Measurements from ENCODE around the gene DYSF.

Gene DYSF

GRCh38 chr2:71605173-71605641 is 151.8 kb downstream of the DYSF start:
- no peak for DNase-seq

- no peak for DNase-seq
Observed at GRCh38 chr2:71605781-71606241, 152.4 kb downstream of the DYSF start.

GRCh38 chr2:71606244-71606643 is 152.9 kb downstream of the DYSF start:
- DNase-seq: no peak

GRCh38 chr2:71607151-71607889 is 154.0 kb downstream of the DYSF start:
- DNase-seq: no peak

- DNase-seq: no peak
Observed at GRCh38 chr2:71608034-71608433, 154.7 kb downstream of the DYSF start.

GRCh38 chr2:71608441-71608840 is 155.1 kb downstream of the DYSF start:
- no peak for DNase-seq

GRCh38 chr2:71609029-71609428 is 155.7 kb downstream of the DYSF start:
- DNase-seq: no peak

GRCh38 chr2:71609441-71609840 is 156.1 kb downstream of the DYSF start:
- DNase-seq: no peak

- no peak for DNase-seq
Observed at GRCh38 chr2:71609958-71610357, 156.6 kb downstream of the DYSF start.

- no peak for DNase-seq
Observed at GRCh38 chr2:71610671-71611070, 157.3 kb downstream of the DYSF start.

- no peak for DNase-seq
Observed at GRCh38 chr2:71611247-71611646, 157.9 kb downstream of the DYSF start.

- DNase-seq: no peak
Observed at GRCh38 chr2:71611781-71612527, 158.6 kb downstream of the DYSF start.

- no peak for DNase-seq
Observed at GRCh38 chr2:71612581-71613402, 159.4 kb downstream of the DYSF start.

GRCh38 chr2:71613403-71613952 is 160.1 kb downstream of the DYSF start:
- no peak for DNase-seq

- no peak for DNase-seq
Observed at GRCh38 chr2:71613953-71614925, 160.9 kb downstream of the DYSF start.

GRCh38 chr2:71614976-71615766 is 161.8 kb downstream of the DYSF start:
- DNase-seq: no peak

GRCh38 chr2:71615767-71616730 is 162.7 kb downstream of the DYSF start:
- no peak for DNase-seq

- no peak for DNase-seq
Observed at GRCh38 chr2:71617266-71617665, 163.9 kb downstream of the DYSF start.

- no peak for DNase-seq
Observed at GRCh38 chr2:71618327-71619113, 165.2 kb downstream of the DYSF start.
